GM12801 (cell line): ENCODE results near the gene SHH.

ENCODE experiments used
- TF ChIP-seq, protein P1 (sequence below): IDR thresholded peaks from one replicate; pipeline ENCODE4 v1.5.1; 2011; ENCODE audit warnings: control low read depth; ENCODE audit not compliant: insufficient read length; ENCODE audit errors: extremely low read depth

Gene SHH

DNA sequence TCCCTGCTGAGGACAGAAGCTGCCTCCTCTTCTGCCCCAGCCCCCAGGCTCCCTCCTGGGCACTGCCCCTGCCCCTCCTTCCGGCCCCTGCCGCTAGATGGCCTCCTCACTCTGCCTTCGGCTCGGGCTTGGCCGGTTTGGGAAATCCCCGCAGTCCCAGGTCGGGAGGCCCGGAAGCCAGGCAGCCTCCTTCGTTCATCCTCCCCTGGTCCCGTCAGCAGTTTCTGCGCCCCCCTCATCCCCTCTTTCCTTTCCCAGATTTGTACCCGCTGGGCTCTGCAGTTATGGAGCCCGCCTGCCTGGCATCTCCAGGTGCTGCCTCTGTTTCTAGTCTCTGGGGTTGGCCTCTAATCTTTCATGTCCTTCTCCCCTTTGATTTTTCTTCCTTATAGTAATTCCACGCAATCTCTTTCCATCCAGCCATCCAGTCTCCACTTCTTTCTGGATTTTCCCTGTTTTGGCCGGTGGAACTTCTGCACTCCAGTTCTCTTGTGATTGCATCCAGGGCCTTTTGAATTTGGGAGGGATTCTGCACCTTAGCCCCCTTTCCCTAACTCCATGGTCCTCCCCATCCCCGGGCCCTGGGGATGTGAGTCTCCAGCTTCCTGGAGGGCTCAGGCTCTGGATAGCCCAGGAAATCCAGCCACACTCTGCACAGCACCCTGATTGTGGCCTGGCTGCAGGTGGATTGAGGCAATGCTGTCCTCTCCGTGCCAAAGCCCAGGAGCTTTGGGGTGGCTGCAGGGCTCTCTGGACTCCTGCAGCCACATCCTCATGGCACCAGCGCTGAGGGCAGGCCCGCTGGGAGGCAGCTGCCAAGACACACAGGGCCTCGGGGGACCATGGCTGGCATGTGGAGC, 3.3 kb upstream of the SHH start:
- TF ChIP-seq, protein P1, sequence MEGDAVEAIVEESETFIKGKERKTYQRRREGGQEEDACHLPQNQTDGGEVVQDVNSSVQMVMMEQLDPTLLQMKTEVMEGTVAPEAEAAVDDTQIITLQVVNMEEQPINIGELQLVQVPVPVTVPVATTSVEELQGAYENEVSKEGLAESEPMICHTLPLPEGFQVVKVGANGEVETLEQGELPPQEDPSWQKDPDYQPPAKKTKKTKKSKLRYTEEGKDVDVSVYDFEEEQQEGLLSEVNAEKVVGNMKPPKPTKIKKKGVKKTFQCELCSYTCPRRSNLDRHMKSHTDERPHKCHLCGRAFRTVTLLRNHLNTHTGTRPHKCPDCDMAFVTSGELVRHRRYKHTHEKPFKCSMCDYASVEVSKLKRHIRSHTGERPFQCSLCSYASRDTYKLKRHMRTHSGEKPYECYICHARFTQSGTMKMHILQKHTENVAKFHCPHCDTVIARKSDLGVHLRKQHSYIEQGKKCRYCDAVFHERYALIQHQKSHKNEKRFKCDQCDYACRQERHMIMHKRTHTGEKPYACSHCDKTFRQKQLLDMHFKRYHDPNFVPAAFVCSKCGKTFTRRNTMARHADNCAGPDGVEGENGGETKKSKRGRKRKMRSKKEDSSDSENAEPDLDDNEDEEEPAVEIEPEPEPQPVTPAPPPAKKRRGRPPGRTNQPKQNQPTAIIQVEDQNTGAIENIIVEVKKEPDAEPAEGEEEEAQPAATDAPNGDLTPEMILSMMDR, result no peak

DNA sequence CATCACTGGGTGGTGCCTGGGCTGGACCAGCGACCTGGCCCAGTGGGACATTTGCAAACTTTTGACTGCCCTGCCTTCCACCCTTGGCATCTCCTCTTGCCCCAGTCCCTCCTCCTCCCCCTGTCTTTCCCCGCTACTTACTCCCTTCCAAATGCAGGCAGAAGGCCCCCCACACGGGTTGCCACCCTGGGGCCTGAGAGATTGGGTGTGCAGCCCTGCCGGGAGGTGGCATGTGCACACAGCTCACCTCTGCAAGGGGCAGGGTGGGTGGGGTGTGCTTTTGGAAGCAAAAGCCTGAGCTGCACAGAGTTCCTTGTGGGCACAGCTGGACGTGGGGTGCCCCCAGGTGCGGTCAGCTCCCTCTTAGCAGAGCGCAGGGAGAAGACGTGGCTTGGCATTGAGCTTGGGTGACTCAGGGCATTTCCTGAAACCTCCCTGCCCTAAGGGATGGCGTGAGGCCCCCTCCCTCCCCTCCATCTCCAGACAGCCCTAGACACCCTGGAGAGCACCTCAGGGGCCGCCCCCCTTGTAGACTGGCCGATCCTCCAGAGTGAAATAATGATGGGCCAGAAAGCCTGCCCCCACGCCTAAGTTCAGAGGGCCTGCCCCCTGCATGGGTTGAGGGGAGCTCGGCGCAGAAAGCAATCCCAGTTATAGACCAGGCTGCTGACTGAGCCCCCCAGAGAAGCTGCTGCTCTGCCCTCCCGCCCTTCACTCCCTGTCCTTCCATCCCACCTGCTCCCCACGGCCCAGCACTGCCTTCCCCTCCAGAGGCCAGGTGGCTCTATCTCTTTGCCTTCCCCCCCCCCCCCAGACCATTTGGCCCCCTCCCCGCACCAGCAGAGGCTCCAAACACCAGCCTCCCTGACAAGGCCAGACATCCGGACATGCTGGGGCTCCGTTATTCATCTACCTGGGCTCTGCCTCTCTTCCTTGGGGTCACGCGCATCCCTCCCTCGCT, 2.3 kb upstream of the SHH start:
- TF ChIP-seq, protein P1, result no peak

DNA sequence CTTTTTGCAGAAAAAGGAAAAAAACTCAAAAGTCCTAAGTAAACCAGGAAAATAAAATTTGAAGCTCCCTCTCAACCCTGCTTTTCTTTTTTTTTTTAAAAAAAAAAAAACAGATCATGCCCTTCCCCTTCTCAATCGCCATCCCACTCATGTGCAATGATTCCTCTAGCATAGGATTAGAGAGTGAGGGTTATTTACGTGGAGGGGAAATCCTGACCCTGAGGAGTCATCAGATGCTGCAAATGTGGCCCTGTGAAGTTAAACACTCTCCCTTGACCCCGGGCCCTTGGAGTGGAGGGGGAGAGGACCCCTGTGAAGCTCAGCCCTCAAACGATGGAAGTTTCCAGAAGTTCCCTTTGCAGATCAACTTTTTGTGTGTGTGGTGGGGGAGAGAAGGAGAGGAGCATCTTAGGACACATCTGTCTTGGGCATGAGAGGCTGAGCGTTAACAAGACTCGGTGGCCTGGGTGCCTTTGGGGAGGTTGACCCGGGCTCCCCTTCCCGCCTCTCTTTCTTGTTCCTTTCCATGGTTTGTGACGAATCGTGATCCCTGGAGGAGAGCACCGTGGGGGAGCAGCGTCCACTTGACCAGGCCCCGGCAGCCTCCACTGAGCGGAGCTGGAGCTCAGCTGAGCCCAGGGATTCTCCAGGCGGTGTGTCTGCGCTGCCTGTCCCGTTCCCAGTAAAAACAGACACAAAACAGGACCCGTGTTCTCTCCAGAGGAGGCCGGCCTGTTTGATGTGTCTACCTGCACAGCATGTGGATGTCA, 1.5 kb upstream of the SHH start:
- TF ChIP-seq, protein P1, result no peak

DNA sequence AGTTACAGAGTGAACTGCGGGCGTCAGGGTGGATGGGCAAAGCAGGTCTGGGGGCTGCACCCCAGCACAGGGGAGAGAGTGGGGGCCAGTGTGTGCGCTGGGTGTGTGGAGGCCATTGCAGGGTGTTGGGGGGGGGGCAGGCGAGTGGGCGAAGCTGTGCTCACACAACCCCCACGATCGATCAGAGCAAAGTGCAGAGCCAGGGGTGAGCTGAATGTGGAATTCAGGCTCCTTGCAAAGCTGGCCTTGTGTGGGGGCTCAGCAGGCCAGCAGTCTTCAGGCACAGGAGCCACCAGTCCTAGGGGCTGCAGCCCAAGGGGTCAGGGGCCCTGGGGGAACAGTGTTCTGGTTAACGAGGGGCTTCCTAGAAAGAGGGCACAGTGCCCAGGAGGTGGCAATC, 862 bp upstream of the SHH start:
- TF ChIP-seq, protein P1, result no peak

DNA sequence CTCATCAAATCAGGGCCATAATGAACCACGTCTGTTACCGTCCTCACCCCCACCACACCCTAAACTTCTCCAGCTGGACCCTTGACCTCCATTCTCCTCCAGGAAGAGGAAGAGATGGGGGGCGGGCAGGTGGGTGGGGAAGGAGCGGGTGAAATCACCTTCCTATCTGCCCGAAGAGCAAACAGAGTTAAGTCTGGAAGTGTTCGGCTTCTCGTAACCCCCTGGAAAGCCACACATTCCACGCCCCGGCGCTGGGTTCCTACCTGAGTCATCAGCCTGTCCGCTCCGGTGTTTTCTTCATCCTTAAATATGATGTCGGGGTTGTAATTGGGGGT, 736 bp downstream of the SHH start:
- TF ChIP-seq, protein P1, result no peak

DNA sequence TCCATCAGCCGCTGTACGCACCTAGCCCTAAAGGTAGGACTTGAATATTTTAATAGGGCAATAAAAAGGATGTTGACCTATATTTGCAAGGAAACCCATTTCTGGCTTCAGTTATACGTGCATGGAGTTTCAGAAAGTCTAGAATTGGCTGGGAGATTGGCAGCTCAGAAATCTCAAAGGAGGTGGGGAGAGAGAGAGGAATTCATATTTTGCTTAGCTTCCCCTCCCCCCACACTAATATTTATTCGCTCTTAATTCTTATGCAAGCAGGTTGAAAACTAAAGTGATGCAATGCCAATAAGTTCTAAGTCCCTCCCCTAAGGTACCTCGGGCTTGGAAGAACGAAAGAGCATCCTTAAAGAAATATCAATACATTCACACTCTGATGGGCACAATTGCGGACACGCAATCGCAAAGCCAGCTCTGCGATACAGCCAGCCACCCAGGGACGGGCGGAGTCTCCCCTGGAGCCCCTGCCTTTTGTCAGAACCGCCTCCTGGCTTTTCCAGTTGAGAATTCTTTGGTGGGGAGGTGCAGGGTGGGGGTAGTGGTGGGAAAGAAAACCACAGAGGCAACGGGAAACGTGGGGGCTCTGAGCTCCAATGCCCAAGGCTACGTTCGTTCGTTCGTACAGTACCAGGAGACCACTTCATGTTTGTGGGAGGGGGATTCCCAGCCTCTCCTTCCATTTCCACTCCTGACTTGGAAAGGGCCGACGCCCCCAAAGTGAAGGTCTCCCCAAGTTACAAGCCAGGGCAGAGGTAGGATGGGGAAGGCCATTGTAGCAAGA, 1.3 kb downstream of the SHH start:
- TF ChIP-seq, protein P1, result no peak
